Activated CD8-positive, alpha-beta T cell treated with anti-CD3 and anti-CD28 coated beads for 36 hours (primary cell): Measurements from ENCODE around the gene SNX32. TPM values are rescaled to one million over a fixed set of nuclear protein-coding genes. Genes with fewer than 3 reads are reported as not detected.
A peak's percentile ranks its signal among the peaks of the same experiment; 100 is the strongest.

Experiments
- ATAC-seq: fragments of 200-7000 bp; cut with Tn5 transposase; one replicate; pipeline ENCODE4 v1.10.0; 2021; ENCODE audit warnings: mild to moderate bottlenecking, moderate library complexity
- CTCF ChIA-PET: fragments of 350-600 bp; sonication (Branson Sonifier 250); formaldehyde crosslinking; loops from one replicate; lab custom pipeline; 2021; ENCODE audit warnings: antibody characterized with exemption; lab: Charles Lee
- POLR2A ChIA-PET: fragments of 350-600 bp; sonication (Branson Sonifier 250); formaldehyde crosslinking; loops from one replicate; lab custom pipeline; 2021; ENCODE audit warnings: antibody characterized with exemption; lab: Charles Lee
- DNase-seq: peaks from one replicate; pipeline ENCODE4 v3.0.0-alpha.2; 2020
- H3K27ac Mint-ChIP-seq: one replicate; pipeline ENCODE4 v1.8.0; 2021; ENCODE audit warnings: mild to moderate bottlenecking, mixed read lengths
- H3K27me3 Mint-ChIP-seq: one replicate; pipeline ENCODE4 v1.8.0; 2021; ENCODE audit warnings: mixed read lengths
- H3K36me3 Mint-ChIP-seq: one replicate; pipeline ENCODE4 v1.8.0; 2021; ENCODE audit warnings: low read depth, mixed read lengths
- H3K4me1 Mint-ChIP-seq: one replicate; pipeline ENCODE4 v1.8.0; 2021; ENCODE audit warnings: low read depth, mixed read lengths
- H3K4me3 Mint-ChIP-seq: one replicate; pipeline ENCODE4 v1.8.0; 2021; ENCODE audit warnings: mild to moderate bottlenecking, moderate library complexity, mixed read lengths
- H3K9me3 Mint-ChIP-seq: one replicate; pipeline ENCODE4 v1.8.0; 2021; ENCODE audit warnings: mixed read lengths
- CTCF ChIP-seq: fragments of 200-600 bp; IDR thresholded peaks from one replicate; pipeline ENCODE4 v1.8.0; 2022; ENCODE audit warnings: antibody characterized with exemption, mild to moderate bottlenecking
- intact Hi-C: fragments of 100-400 bp; cut with micrococcal nuclease; formaldehyde crosslinking; loops from one replicate; pipeline ENCODE4 v1.10.0; 2022
- total RNA-seq, 2 experiments: library from RNA; stranded (reverse); gene quantifications; one replicate each; pipeline ENCODE4 v1.2.3, GENCODE V29; 2021

SNX32 gene
- total RNA-seq, 2 experiments from 2014 or later, result 1.6 to 2.1 TPM

- no peak overlapping the region for H3K4me3 Mint-ChIP-seq
- CTCF ChIA-PET, result interaction anchor here (0.9 to 5.1 kb wide), 9 partner anchors 15 to 192 kb away, joined by 3 to 47 read pairs (median 4); partner anchors contain the start of genes AP5B1, CCDC85B, FIBP and SNX32
Measured at GRCh38 chr11:65852508-65853245, 18.9 kb downstream of the SNX32 start.

GRCh38 chr11:65853246-65853979 lies 19.6 kb downstream of the SNX32 start:
- no peak overlapping the region for H3K4me3 Mint-ChIP-seq
- ChIA-PET POLR2A (interaction anchor here (0.8 to 29.8 kb wide), 9 partner anchors 8 to 160 kb away, joined by 3 to 560 read pairs (median 5); partner anchors contain the start of genes CCDC85B, CTSW, EFEMP2 and FIBP), CTCF (interaction anchor here (1.3 to 5.1 kb wide), 5 partner anchors 16 to 192 kb away, joined by 3 to 47 read pairs (median 14); partner anchors contain the start of genes AP5B1, FIBP and SNX32)
- H3K27me3 Mint-ChIP-seq, result no peaks in the 10 kb centered on the region
- peak overlapping the region; percentile 57 for H3K27ac Mint-ChIP-seq
- intact Hi-C loops, result no loop called here
- ATAC-seq (no peak), DNase-seq (no peak)
- peaks cover 32% of the 10 kb centered on the region for H3K4me1 Mint-ChIP-seq
- peaks cover 3% of the 10 kb centered on the region for H3K9me3 Mint-ChIP-seq
- H3K36me3 Mint-ChIP-seq, result peaks cover 62% of the 10 kb centered on the region
- no peak for TF ChIP-seq CTCF

More at GRCh38 chr11:65852508-65853245, 18.9 kb downstream of the SNX32 start:
- Mint-ChIP-seq H3K9me3 (peaks cover 3% of the 10 kb centered on the region), H3K27me3 (no peaks in the 10 kb centered on the region), H3K27ac (no peak overlapping the region), H3K4me1 (peaks cover 32% of the 10 kb centered on the region), H3K36me3 (peaks cover 61% of the 10 kb centered on the region)
- intact Hi-C loops, result no loop called here
- TF ChIP-seq CTCF, result no peak
- POLR2A ChIA-PET, result interaction anchor here (0.7 to 29.8 kb wide), 13 partner anchors 9 to 460 kb away, joined by 3 to 560 read pairs (median 5); partner anchors contain the start of genes AP5B1, CCDC85B, CTSW and EFEMP2
- no peak for DNase-seq
- ATAC-seq, result no peak

- peaks cover 3% of the 10 kb centered on the region for H3K9me3 Mint-ChIP-seq
- no peaks in the 10 kb centered on the region for H3K27me3 Mint-ChIP-seq
- H3K4me3 Mint-ChIP-seq, result peak overlapping the region; percentile 88
- CTCF ChIA-PET, result no interaction called here
- ATAC-seq (no peak), DNase-seq (no peak)
- peaks cover 32% of the 10 kb centered on the region for H3K4me1 Mint-ChIP-seq
- peak overlapping the region; percentile 57 for H3K27ac Mint-ChIP-seq
- H3K36me3 Mint-ChIP-seq, result peaks cover 62% of the 10 kb centered on the region
- intact Hi-C loops, result no loop called here
- no peak for TF ChIP-seq CTCF
- POLR2A ChIA-PET, result interaction anchor here (1.2 to 29.8 kb wide), 4 partner anchors 15 to 141 kb away, joined by 5 to 560 read pairs (median 103); partner anchors contain the start of genes CCDC85B, CTSW, EFEMP2 and FIBP
Measured at GRCh38 chr11:65854161-65854592, 20.4 kb downstream of the SNX32 start.

GRCh38 chr11:65854852-65855837 lies 21.4 kb downstream of the SNX32 start:
- no peak for TF ChIP-seq CTCF
- POLR2A ChIA-PET, result interaction anchor here (1.1 to 29.8 kb wide), 4 partner anchors 14 to 35 kb away, joined by 3 to 560 read pairs (median 103); partner anchors contain the start of genes CCDC85B, CTSW, EFEMP2 and FIBP
- peak overlapping the region; percentile 63 for H3K27ac Mint-ChIP-seq

More at GRCh38 chr11:65854852-65855837, 21.4 kb downstream of the SNX32 start:
- intact Hi-C loops, result no loop called here
- H3K9me3 Mint-ChIP-seq, result peaks cover 3% of the 10 kb centered on the region
- H3K27me3 Mint-ChIP-seq, result no peaks in the 10 kb centered on the region
- CTCF ChIA-PET, result interaction anchor here (12.3 kb wide), 1 partner anchor 33 kb away, joined by 283 read pairs; the partner anchor contains the start of genes CCDC85B and FIBP
- H3K36me3 Mint-ChIP-seq, result peaks cover 62% of the 10 kb centered on the region
- ATAC-seq (no peak), DNase-seq (no peak)
- peak overlapping the region; percentile 88 for H3K4me3 Mint-ChIP-seq
- peaks cover 32% of the 10 kb centered on the region for H3K4me1 Mint-ChIP-seq
